ENCODE measurements around the gene MACROD2. TPM values are rescaled to one million over a fixed set of nuclear protein-coding genes. Genes with fewer than 3 reads are reported as not detected.

Gene MACROD2
- total RNA-seq, 1 experiment from 2014 or later: 1.6 TPM

DNA sequence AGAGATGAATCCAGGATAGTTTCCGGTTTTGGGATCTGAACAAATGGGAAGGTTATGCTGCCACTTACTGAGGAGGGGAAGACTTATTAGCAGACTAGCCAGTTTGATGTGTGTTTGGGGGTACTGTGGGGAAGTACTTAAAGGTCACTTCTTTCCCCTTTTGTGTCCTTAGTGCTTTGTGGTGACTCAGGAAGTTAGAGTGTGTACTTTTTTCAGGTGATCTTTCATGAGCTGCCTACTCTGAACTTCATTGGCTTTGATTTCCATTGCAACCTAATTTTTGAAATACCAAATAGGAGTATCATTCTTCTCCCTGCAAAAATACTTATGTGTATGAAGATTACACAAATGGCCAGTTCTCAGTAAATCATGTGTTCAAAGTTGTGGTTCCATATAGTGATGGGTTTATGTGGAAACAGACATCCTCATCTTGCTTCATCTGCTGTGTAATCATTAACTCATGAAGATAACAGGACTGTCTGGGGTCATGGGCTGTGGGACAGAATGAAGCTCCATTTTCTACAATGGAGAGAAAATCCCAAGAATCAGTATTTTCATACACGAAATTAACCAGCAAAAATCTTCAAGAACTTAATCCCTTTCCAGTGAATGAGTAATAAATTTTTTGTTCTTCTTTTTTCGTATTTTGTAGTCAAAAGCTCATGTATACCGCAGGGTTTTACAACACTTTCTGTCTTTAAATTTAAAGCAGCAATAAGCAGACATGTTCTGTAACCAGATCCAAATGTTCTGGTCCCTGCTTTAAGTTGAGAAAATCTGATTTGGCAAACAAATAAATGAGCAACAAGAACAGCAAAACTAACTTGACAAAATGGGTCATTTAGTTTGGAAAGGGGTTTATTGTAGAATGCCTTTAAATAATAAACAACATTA is 614.3 kb downstream of the MACROD2 start:
- Mint-ChIP-seq H3K27me3 (ENCODE audit: low read depth) (no peaks in the 10 kb centered on the region), H3K4me3 (no peak overlapping the region), H3K9me3 (no peaks in the 10 kb centered on the region), H3K4me1 (peaks cover 6 to 10% of the 10 kb centered on the region in 2 experiments), H3K36me3 (ENCODE audit: insufficient read depth in 1 of 3, low read depth in 3 of 3) (no peaks in the 10 kb centered on the region), H3K27ac (peak overlapping the region in 1 of 3 experiments; percentile 1; a peak in 1 of 7 replicates)
- no peak for DNase-seq
- Histone ChIP-seq H3K4me1 (ENCODE audit: insufficient read depth, low read length) (no peaks in the 10 kb centered on the region; the same call in 1 of the 2 replicates), H3K79me1 (ENCODE audit: insufficient read depth, low read depth, low read length, poor library complexity, severe bottlenecking) (no peaks in the 10 kb centered on the region), H3K27me3 (ENCODE audit: insufficient read depth, low read length) (no peaks in the 10 kb centered on the region), H4K20me1 (ENCODE audit: control insufficient read depth, insufficient read depth, insufficient read length) (no peaks in the 10 kb centered on the region), H2AK5ac (ENCODE audit: insufficient read length, low read length) (no peak overlapping the region), H3K27ac (ENCODE audit: insufficient read length, low read depth, low read length) (no peak overlapping the region), H4K8ac (replicated peaks; ENCODE audit: insufficient read length, low read depth, low read length) (no peak overlapping the region), H3K79me2 (ENCODE audit: insufficient read depth, low read length) (no peaks in the 10 kb centered on the region), H4K5ac (ENCODE audit: insufficient read length, low read depth, low read length) (no peak overlapping the region), H3K14ac (ENCODE audit: insufficient read depth, low read length) (no peak overlapping the region), H2BK20ac (ENCODE audit: low read depth, low read length, poor library complexity, severe bottlenecking) (no peak overlapping the region), H2BK5ac (ENCODE audit: insufficient read length, low read length) (no peak overlapping the region), H2BK12ac (ENCODE audit: insufficient read length, low read depth, low read length) (no peak overlapping the region), H3K9ac (ENCODE audit: extremely low read depth, insufficient read length, low read length) (no peak overlapping the region), H3K23me2 (ENCODE audit: insufficient read length, low read depth, low read length, poor library complexity, severe bottlenecking) (no peaks in the 10 kb centered on the region), H2AFZ (ENCODE audit: low read length) (no peak overlapping the region), H3K18ac (ENCODE audit: insufficient read length, low read depth, low read length) (no peak overlapping the region), H3K4me2 (ENCODE audit: insufficient read depth, insufficient read length, low read length) (no peak overlapping the region), H3K56ac (ENCODE audit: insufficient read length, low read depth, low read length) (no peak overlapping the region), H3T11ph (ENCODE audit: low read length) (no peak overlapping the region), H3K23ac (ENCODE audit: insufficient read length, low read depth, low read length) (no peak overlapping the region), H3K9me3 (ENCODE audit: control insufficient read depth, low read depth, low read length) (no peaks in the 10 kb centered on the region), H2BK120ac (ENCODE audit: low read depth, low read length, poor library complexity, severe bottlenecking) (no peak overlapping the region), H4K91ac (ENCODE audit: insufficient read length, low read depth, low read length) (no peak overlapping the region), H2BK15ac (ENCODE audit: low read depth, low read length) (no peak overlapping the region), H3K4ac (ENCODE audit: low read depth, low read length) (no peak overlapping the region)
- no CpG with 5 or more reads among the region's 4 CpGs for WGBS (ENCODE audit: extremely low coverage, insufficient read length, low lambda C conversion rate)
- TF ChIP-seq CTCF (conservative IDR thresholded peaks at IDR 0.05): no peak

Data from H9 (cell line).